Subcutaneous abdominal adipose tissue (tissue), 5 donors: Measurements from ENCODE around the gene TCERG1L.
"Not testable (repeated sequence)": the region's sequence is repeated elsewhere in the genome, so short reads cannot be mapped to it uniquely, and the experiment has no call there.

Experiments
- H3K27ac ChIP-seq: one replicate; pipeline ENCODE4 v1.7.0; 2013; ENCODE audit warnings: low read depth, mild to moderate bottlenecking, inconsistent platforms, low read length, moderate library complexity
- H3K27me3 ChIP-seq, 5 donors: one replicate each; pipeline ENCODE4 v1.7.0; 2013; ENCODE audit warnings: low read length in 5 of 5, inconsistent platforms in 1 of 5; ENCODE audit not compliant: control insufficient read depth in 5 of 5, insufficient read depth in 4 of 5
- H3K36me3 ChIP-seq, 5 donors: one replicate each; pipeline ENCODE4 v1.7.0; 2013; ENCODE audit warnings: low read length in 5 of 5; ENCODE audit not compliant: control insufficient read depth in 5 of 5, insufficient read depth in 5 of 5
- H3K4me1 ChIP-seq, 5 donors: one replicate each; pipeline ENCODE4 v1.7.0; 2013; ENCODE audit warnings: low read length in 5 of 5, mild to moderate bottlenecking in 3 of 5, moderate library complexity in 1 of 5; ENCODE audit not compliant: control insufficient read depth in 5 of 5, insufficient read depth in 5 of 5
- H3K4me3 ChIP-seq, 5 donors: one replicate each; pipeline ENCODE4 v1.7.0; 2013; ENCODE audit warnings: low read length in 5 of 5, low read depth in 1 of 5
- H3K9ac ChIP-seq, 5 donors: one replicate each; pipeline ENCODE4 v1.7.0; 2013; ENCODE audit warnings: low read length in 5 of 5, mild to moderate bottlenecking in 4 of 5, moderate library complexity in 3 of 5
- H3K9me3 ChIP-seq, 5 donors: one replicate each; pipeline ENCODE4 v1.7.0; 2013; ENCODE audit warnings: low read length in 5 of 5; ENCODE audit not compliant: control insufficient read depth in 5 of 5
- donor health status: healthy.
- donor health status: healthy.
- donor health status: healthy.
- donor health status: healthy.
- donor health status: healthy.

TCERG1L gene

DNA sequence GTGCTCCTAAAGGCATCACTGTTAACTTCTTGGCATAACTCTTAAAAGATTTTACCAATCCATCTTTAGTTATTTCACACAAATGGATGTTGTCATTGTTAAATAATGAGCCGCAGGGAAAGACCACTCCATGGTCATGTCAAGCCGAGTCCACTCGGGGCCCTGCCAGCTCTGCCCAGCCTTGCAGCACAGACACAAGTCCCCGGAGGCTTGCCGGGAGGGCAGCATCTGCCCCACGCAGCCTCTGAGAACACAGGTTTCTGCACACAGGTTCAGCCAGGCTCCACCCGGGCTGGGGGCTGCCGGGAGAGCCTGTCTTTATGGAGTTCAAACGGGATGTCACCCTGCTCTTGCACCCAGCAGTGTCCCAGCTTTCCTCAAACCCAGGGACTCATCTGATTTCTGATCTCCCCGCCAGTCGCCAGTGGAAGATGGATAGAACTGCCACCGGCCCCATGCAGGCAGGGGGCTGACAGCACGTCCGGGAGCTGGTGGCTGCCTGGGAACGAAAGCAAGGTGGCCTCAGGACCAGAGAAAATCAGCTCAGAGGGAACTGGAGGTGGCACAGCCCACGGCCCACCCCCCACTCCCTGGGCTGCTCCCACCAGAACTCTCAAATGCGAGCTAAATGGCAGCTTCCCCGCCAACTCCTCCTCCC lies 156.2 kb downstream of the TCERG1L start:
- H3K9me3 ChIP-seq: peaks cover 0 to 24% (median 10%) of the 10 kb centered on the region in 5 donors
- H3K9ac ChIP-seq: no peak overlapping the region
- no peak overlapping the region for H3K27ac ChIP-seq
- no peaks in the 10 kb centered on the region for H3K4me1 ChIP-seq
- H3K36me3 ChIP-seq: no peaks in the 10 kb centered on the region
- H3K4me3 ChIP-seq: no peak overlapping the region
- peaks cover 5 to 26% (median 17%) of the 10 kb centered on the region in 5 donors for H3K27me3 ChIP-seq

DNA sequence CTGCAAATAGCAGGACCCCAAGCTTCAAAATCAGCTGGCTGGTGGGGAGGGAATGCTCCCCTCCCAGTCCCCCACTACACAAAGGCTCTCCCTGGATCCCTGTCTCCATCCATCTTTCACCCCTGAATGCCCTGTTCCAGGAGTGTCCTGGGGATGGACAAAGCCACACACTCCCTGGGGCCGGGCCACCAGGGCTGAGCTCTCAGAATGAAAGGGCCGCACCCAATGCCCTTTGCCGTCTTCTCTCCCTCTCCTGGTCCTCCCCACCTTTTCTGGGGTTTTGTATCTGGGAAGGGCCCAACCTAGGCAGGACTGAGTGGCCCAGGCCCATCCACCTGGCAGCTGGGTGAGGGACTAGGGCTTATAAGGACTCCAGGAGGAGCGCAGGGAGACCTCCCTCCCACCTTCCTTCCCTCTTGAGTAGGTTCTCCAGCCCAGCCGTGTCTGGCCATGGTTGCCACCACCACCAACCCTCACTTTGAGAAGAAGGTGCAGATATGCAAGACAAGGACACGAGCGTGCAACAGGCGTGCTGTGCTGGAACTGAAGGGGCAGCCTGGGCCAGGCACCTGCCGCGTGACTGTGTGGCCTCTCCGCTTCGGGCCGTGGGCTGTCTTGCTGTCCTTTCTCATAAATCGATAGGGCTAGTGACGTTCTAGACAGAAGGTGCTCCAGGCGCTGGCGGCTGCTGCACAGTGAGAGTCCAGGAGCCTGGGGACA lies 157.1 kb downstream of the TCERG1L start:
- peaks cover 5 to 18% (median 14%) of the 10 kb centered on the region in 5 donors for H3K27me3 ChIP-seq
- H3K4me1 ChIP-seq: no peaks in the 10 kb centered on the region
- H3K9me3 ChIP-seq: peaks cover 0 to 24% (median 10%) of the 10 kb centered on the region in 5 donors
- H3K36me3 ChIP-seq: no peaks in the 10 kb centered on the region
- H3K27ac ChIP-seq: no peak overlapping the region
- no peak overlapping the region for H3K4me3 ChIP-seq
- H3K9ac ChIP-seq: no peak overlapping the region

- not testable (repeated sequence) for H3K9ac ChIP-seq, H3K36me3 ChIP-seq, H3K27ac ChIP-seq, H3K4me1 ChIP-seq, H3K4me3 ChIP-seq
- H3K9me3 ChIP-seq: peaks cover 0 to 24% (median 11%) of the 10 kb centered on the region in 5 donors
- peaks cover 0 to 21% (median 12%) of the 10 kb centered on the region in 5 donors for H3K27me3 ChIP-seq
Measured at GRCh38 chr10:131152456-131152855, 159.1 kb downstream of the TCERG1L start.

- H3K9me3 ChIP-seq: peaks cover 0 to 24% (median 11%) of the 10 kb centered on the region in 5 donors
- no peak overlapping the region for H3K4me3 ChIP-seq
- peaks cover 0 to 28% (median 20%) of the 10 kb centered on the region in 5 donors for H3K27me3 ChIP-seq
- H3K9ac ChIP-seq: no peak overlapping the region
- H3K4me1 ChIP-seq: no peaks in the 10 kb centered on the region
- H3K27ac ChIP-seq: no peak overlapping the region
- H3K36me3 ChIP-seq: no peaks in the 10 kb centered on the region
Measured at GRCh38 chr10:131150126-131150525, 161.4 kb downstream of the TCERG1L start.

DNA sequence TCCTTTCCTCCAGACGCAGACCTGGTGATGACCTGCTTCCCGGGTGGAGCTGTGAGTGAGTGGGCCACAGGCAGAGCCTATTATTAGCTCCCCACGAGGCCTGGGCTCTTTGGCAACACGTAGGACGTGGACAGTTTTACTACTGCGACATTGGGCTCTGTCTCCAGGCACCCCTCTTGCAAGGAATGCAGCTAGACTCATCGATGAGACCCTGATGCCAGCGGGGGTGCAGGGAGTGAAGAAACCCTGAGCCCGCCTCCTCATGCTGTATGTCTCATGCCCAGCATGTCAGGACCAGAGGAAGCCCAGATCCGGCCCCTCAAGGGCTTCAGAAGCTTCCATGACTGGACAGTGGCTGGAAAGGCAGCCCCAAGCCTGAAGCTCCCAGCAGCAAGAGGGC lies 161.9 kb downstream of the TCERG1L start:
- H3K36me3 ChIP-seq: no peaks in the 10 kb centered on the region
- H3K9ac ChIP-seq: no peak overlapping the region
- H3K27me3 ChIP-seq: peaks cover 0 to 23% (median 16%) of the 10 kb centered on the region in 5 donors
- H3K9me3 ChIP-seq: peaks cover 0 to 24% (median 11%) of the 10 kb centered on the region in 5 donors
- H3K4me3 ChIP-seq: no peak overlapping the region
- H3K27ac ChIP-seq: no peak overlapping the region
- no peaks in the 10 kb centered on the region for H3K4me1 ChIP-seq

GRCh38 chr10:131149111-131149510 lies 162.4 kb downstream of the TCERG1L start:
- Histone ChIP-seq H3K27ac (no peak overlapping the region), H3K9me3 (peaks cover 0 to 24% (median 11%) of the 10 kb centered on the region in 5 donors), H3K36me3 (no peaks in the 10 kb centered on the region), H3K9ac (no peak overlapping the region), H3K27me3 (peaks cover 0 to 22% (median 12%) of the 10 kb centered on the region in 5 donors), H3K4me1 (no peaks in the 10 kb centered on the region), H3K4me3 (no peak overlapping the region)

DNA sequence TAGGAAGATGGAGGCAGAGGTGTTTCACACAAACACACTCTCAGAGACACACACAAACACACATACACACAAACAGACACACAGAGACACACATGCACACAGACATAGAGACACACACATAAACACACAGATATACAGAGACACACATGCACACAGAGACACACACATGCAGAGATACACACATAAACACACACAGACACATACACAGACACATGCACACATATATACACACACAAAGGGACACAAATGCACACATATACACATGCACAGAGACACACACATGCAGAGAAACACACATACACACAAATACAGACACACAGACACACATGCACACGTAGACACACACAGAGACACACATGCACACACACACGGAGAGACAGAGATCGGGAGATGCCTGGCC lies 163.3 kb downstream of the TCERG1L start:
- H3K9me3 ChIP-seq: peaks cover 0 to 22% (median 10%) of the 10 kb centered on the region in 5 donors
- H3K4me1 ChIP-seq: no peaks in the 10 kb centered on the region
- H3K27me3 ChIP-seq: peaks cover 0 to 21% (median 12%) of the 10 kb centered on the region in 5 donors
- H3K9ac ChIP-seq: no peak overlapping the region
- H3K4me3 ChIP-seq: no peak overlapping the region
- no peaks in the 10 kb centered on the region for H3K36me3 ChIP-seq
- H3K27ac ChIP-seq: no peak overlapping the region

GRCh38 chr10:131147301-131147975 lies 164.1 kb downstream of the TCERG1L start:
- Histone ChIP-seq H3K27ac (no peak overlapping the region), H3K4me3 (no peak overlapping the region), H3K4me1 (no peaks in the 10 kb centered on the region), H3K9ac (no peak overlapping the region), H3K36me3 (no peaks in the 10 kb centered on the region), H3K27me3 (peaks cover 0 to 27% (median 20%) of the 10 kb centered on the region in 5 donors), H3K9me3 (peaks cover 0 to 14% (median 5%) of the 10 kb centered on the region in 5 donors)

- H3K4me1 ChIP-seq: no peaks in the 10 kb centered on the region
- H3K27ac ChIP-seq: no peak overlapping the region
- peaks cover 0 to 28% (median 22%) of the 10 kb centered on the region in 5 donors for H3K27me3 ChIP-seq
- H3K4me3 ChIP-seq: no peak overlapping the region
- no peak overlapping the region for H3K9ac ChIP-seq
- no peaks in the 10 kb centered on the region for H3K36me3 ChIP-seq
- peaks cover 0 to 7% (median 2%) of the 10 kb centered on the region in 5 donors for H3K9me3 ChIP-seq
Measured at GRCh38 chr10:131146790-131147189, 164.7 kb downstream of the TCERG1L start.

GRCh38 chr10:131145756-131146155 lies 165.8 kb downstream of the TCERG1L start:
- no peak overlapping the region for H3K4me3 ChIP-seq
- no peaks in the 10 kb centered on the region for H3K4me1 ChIP-seq
- H3K36me3 ChIP-seq: no peaks in the 10 kb centered on the region
- H3K9me3 ChIP-seq: peaks cover 0 to 3% (median 0%) of the 10 kb centered on the region in 5 donors
- H3K27me3 ChIP-seq: peaks cover under 1 to 32% (median 30%) of the 10 kb centered on the region in 5 donors
- H3K9ac ChIP-seq: no peak overlapping the region
- H3K27ac ChIP-seq: no peak overlapping the region
